A549 treated with dexamethasone at 1 μM for 4 hours (cell line): Measurements from ENCODE around the gene GPRIN2. TPM values are rescaled to one million over a fixed set of nuclear protein-coding genes. Genes with fewer than 3 reads are reported as not detected.

Experiments used
- total RNA-seq: library from RNA; stranded (reverse); fragments of 200-300 nt; extraction: Qiagen RNA extraction; gene quantifications from 5 replicates; pipeline ENCODE4 v1.2.3, GENCODE V29; 2022

The GPRIN2 gene
- 23.8 to 39.9 TPM (median 33.0 TPM) in 5 replicates for total RNA-seq

GRCh38 chr10:46556515-46557318 is at the start of gene GPRIN2:
TSS of gene GPRIN2 (minus strand) at chr10:46556658. CDS start at chr10:46550736, 5,922 bp downstream.

DNA sequence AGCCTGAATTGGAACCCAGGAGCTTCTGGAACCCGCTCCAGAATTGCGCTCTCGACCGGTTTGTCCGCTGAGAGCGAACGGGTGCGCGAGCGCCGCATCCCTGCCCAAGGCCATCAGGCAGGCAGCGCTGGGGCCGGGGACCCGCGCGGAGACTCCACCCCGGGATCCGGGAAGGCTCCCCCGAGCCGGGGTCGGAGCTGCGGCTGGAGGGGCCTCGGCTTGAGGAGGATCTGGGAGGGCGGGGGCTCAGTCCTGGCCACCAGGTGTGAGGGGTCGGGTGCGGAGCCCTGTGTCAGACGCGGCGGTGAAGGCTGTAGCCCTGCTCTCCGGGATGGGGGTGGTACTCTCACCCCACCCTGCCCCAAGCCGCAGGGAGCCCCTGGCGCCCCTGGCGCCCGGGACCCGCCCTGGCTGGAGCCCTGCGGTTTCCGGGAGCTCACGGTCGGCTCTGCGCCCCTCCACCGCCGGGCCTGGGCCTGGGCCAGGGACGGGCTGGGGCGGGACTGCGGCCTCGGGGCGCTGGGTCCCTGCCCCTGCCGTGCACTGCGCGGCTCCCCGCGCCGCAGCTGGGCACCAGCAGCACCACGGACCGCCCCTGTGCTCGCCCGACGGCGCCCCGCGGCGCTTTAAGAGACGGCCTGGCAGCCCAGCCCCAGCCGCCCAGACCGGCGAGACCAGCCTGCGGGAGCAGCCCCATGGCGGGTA is 22.2 kb upstream of the GPRIN2 start, which contains the start of gene SYT15:
Gene SYT15, plus strand, starts transcription at position 655 of the 705 bp plus-strand sequence. Its CDS starts 41 bp downstream, at position 696.

Other genes with a start within 250 kb of the GPRIN2 start
- gene ANXA8L1, start 180.9 kb downstream of the GPRIN2 start, total RNA-seq: 97.3 to 134 TPM (median 106 TPM) in 5 replicates
- 26.1 to 50.1 TPM (median 42.2 TPM) in 5 replicates for gene NPY4R, start 90.7 kb downstream of the GPRIN2 start, total RNA-seq
- 1.5 to 3.1 TPM (median 3.0 TPM) in 5 replicates for gene SYT15, start 22.5 kb upstream of the GPRIN2 start, total RNA-seq